ENCODE results near the gene TTLL8.

DNA sequence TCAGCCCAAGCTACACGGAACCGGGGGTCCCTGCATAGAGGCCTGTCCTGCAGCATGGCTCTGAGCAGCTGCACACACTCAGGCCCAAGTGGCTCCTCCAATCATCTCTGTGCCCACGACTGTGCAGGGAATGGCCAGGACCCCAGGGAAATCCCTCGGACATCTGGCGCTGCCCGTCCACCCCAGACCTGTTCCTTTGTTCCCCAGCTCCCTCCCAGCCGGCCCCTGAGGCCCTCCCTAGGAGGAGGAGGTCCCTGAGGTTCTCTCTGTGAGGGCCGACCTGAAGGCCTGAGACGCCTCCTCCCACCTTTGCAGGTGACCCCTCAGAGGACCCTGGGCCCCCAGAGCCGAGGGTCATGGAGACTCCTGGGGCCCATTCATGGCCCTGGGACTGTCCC lies 26.0 kb upstream of the TTLL8 start:
- TF ChIP-seq, protein P1, sequence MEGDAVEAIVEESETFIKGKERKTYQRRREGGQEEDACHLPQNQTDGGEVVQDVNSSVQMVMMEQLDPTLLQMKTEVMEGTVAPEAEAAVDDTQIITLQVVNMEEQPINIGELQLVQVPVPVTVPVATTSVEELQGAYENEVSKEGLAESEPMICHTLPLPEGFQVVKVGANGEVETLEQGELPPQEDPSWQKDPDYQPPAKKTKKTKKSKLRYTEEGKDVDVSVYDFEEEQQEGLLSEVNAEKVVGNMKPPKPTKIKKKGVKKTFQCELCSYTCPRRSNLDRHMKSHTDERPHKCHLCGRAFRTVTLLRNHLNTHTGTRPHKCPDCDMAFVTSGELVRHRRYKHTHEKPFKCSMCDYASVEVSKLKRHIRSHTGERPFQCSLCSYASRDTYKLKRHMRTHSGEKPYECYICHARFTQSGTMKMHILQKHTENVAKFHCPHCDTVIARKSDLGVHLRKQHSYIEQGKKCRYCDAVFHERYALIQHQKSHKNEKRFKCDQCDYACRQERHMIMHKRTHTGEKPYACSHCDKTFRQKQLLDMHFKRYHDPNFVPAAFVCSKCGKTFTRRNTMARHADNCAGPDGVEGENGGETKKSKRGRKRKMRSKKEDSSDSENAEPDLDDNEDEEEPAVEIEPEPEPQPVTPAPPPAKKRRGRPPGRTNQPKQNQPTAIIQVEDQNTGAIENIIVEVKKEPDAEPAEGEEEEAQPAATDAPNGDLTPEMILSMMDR (IDR thresholded peaks at IDR 0.05; ENCODE audit: poor library complexity), result no peak
- TF ChIP-seq EZH2 (IDR thresholded peaks at IDR 0.05; ENCODE audit: borderline replicate concordance), result no peak
